Thyroid gland (tissue), 4 donors: ENCODE results near the gene WDR37. TPM values are rescaled to one million over a fixed set of nuclear protein-coding genes. Genes with fewer than 3 reads are reported as not detected.
"Not testable (repeated sequence)": the region's sequence is repeated elsewhere in the genome, so short reads cannot be mapped to it uniquely, and the experiment has no call there.

Source experiments
- DNase-seq, 2 donors: peaks; one replicate each; pipeline ENCODE4 v3.0.0-alpha.2; 2019
- H3K27ac ChIP-seq, 3 donors: fragments of 200-600 bp; sonication (generic); 1 replicate in 2 of 3; 2 replicates in 1 of 3; pipeline ENCODE4 v1.5.1; 2016 to 2019; ENCODE audit warnings: mild to moderate bottlenecking in 1 of 3, moderate library complexity in 1 of 3
- H3K27me3 ChIP-seq: fragments of 200-600 bp; sonication (generic); one replicate; pipeline ENCODE4 v1.5.1; 2019
- H3K36me3 ChIP-seq, 2 donors: fragments of 200-600 bp; sonication (generic); one replicate each; pipeline ENCODE4 v1.5.1; 2016 to 2019
- H3K4me1 ChIP-seq, 2 donors: fragments of 200-600 bp; sonication (generic); one replicate each; pipeline ENCODE4 v1.5.1; 2017 to 2019
- H3K4me3 ChIP-seq, 3 donors: fragments of 200-600 bp; sonication (generic); replicated peaks in 1 of 3; 1 replicate in 2 of 3; 2 replicates in 1 of 3; pipeline ENCODE4 v1.5.1; 2016; ENCODE audit warnings: mild to moderate bottlenecking in 1 of 3
- H3K9me3 ChIP-seq: fragments of 200-600 bp; sonication (generic); one replicate; pipeline ENCODE4 v1.5.1; 2017
- POLR2A ChIP-seq, 2 donors: fragments of 450-650 bp; IDR thresholded peaks; one replicate each; pipeline ENCODE4 v1.6.1; 2017; ENCODE audit warnings: antibody characterized with exemption in 2 of 2, mild to moderate bottlenecking in 2 of 2, moderate library complexity in 1 of 2
- WGBS, 2 donors: methylation state at CpG; one replicate each; pipeline ENCODE4 v1.1.5; 2017; 5-methylcytosine and 5-hydroxymethylcytosine counted together
- intact Hi-C: fragments of 100-400 bp; cut with DNase I; formaldehyde crosslinking; loops from one replicate; pipeline ENCODE4 v1.15.1; 2023
- total RNA-seq, 4 donors: library from RNA; depleted of rRNA; stranded (reverse); fragments of >200 nt; gene quantifications; one replicate each; pipeline ENCODE4 v1.2.3, GENCODE V29; 2016
- TF ChIP-seq, protein P1 (sequence below), 6 experiments: fragments of 200-600 bp in 3 of 6; fragments of 450-650 bp in 3 of 6; sonication (generic) in 3 of 6; IDR thresholded peaks; one replicate each; pipeline ENCODE4 v1.5.1; 2016 to 2019; ENCODE audit warnings: antibody characterized with exemption in 6 of 6, mild to moderate bottlenecking in 2 of 6, inconsistent platforms in 1 of 6, moderate library complexity in 1 of 6

WDR37 gene, protein sequence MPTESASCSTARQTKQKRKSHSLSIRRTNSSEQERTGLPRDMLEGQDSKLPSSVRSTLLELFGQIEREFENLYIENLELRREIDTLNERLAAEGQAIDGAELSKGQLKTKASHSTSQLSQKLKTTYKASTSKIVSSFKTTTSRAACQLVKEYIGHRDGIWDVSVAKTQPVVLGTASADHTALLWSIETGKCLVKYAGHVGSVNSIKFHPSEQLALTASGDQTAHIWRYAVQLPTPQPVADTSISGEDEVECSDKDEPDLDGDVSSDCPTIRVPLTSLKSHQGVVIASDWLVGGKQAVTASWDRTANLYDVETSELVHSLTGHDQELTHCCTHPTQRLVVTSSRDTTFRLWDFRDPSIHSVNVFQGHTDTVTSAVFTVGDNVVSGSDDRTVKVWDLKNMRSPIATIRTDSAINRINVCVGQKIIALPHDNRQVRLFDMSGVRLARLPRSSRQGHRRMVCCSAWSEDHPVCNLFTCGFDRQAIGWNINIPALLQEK
- total RNA-seq: 10 to 100 TPM; 15.2 to 26.3 (median 16.4) TPM

DNA sequence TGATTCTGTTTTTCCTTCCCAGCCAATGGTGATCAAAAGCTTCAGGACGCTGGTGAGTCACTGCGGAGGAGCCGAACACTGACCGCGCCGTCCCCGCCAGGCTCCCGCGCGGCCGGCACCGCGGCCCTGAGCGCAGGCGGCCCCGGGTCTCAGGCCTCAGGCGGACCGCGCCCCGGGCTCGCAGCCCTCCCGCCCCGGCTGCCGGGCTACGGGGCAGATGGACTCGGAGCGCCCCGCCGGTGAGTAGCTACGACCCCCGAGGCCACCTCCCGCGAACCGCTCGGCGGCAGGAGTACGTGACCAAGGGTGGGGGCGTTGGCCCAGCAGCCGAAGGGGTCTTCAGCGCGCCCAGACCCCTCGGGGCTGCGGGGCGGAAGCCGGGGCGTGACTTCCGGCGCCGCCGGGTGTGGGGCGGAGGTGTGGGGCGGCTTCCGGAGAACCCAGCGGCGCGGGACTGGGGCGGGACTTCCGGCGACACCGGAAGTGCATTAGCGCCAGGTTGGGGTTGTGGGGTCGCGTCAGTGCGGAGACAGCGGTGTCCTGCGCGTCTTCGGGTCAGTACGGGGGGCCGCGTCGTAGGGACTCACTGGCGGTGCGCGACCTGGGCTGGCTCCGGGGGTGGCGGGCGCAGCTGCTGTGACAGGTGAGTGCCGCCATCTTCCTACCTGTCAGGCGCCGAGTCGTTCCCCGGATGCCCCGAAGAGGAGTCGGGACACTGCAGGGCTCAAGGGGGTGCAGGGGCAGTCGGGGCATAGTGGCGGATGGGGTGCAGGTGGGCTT lies at the start of gene WDR37:
WDR37 (plus strand) TSS at position 60 of the 780 bp plus-strand sequence. CDS start 15,771 bp downstream, outside the sequence.
- 1% methylated on average over 28 to 49 of the region's 87 CpGs for WGBS, 2 donors
- peak within 1 kb of the TSS; percentile 79 to 98 (median 93) for H3K27ac ChIP-seq
- peaks cover 12 to 20% of the 10 kb centered on the region in 2 donors for H3K4me1 ChIP-seq
- no peaks in the 10 kb centered on the region for H3K9me3 ChIP-seq
- DNase-seq: peak; percentile 85 to 87
- H3K36me3 ChIP-seq: no peaks in the 10 kb centered on the region
- intact Hi-C loops: no loop called here
- H3K27me3 ChIP-seq: no peaks in the 10 kb centered on the region
- H3K4me3 ChIP-seq: peak within 1 kb of the TSS; percentile 49 to 81 (median 76)
- TF ChIP-seq, protein P1, sequence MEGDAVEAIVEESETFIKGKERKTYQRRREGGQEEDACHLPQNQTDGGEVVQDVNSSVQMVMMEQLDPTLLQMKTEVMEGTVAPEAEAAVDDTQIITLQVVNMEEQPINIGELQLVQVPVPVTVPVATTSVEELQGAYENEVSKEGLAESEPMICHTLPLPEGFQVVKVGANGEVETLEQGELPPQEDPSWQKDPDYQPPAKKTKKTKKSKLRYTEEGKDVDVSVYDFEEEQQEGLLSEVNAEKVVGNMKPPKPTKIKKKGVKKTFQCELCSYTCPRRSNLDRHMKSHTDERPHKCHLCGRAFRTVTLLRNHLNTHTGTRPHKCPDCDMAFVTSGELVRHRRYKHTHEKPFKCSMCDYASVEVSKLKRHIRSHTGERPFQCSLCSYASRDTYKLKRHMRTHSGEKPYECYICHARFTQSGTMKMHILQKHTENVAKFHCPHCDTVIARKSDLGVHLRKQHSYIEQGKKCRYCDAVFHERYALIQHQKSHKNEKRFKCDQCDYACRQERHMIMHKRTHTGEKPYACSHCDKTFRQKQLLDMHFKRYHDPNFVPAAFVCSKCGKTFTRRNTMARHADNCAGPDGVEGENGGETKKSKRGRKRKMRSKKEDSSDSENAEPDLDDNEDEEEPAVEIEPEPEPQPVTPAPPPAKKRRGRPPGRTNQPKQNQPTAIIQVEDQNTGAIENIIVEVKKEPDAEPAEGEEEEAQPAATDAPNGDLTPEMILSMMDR (IDR thresholded peaks at IDR 0.05): no peak
- peak; percentile 6 to 75 for TF ChIP-seq POLR2A (IDR thresholded peaks at IDR 0.05)

DNA sequence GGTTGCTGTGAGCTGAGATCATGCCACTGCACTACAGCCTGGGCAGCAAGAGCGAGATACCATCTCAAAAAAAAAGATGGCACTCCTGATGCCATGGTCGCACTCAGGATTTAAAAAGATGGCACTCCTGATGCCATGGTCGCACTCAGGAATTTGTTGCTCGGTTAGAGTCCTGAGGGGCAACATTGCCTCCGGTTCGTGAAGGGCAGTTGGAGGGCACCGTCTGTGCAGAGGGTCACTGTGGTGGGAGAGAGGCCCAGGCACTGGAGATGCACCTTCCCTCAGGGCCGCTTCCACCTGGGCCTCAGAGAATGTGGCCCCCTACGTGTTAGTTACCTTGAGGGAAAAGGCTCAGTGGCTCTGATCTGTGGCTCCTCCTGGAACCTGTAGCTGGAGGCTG lies 49.6 kb upstream of the WDR37 start:
- peaks cover 87% of the 10 kb centered on the region in 2 donors for H3K36me3 ChIP-seq
- 96 to 98% methylated on average over 9 of the region's 9 CpGs for WGBS, 2 donors
- no peak for DNase-seq

DNA sequence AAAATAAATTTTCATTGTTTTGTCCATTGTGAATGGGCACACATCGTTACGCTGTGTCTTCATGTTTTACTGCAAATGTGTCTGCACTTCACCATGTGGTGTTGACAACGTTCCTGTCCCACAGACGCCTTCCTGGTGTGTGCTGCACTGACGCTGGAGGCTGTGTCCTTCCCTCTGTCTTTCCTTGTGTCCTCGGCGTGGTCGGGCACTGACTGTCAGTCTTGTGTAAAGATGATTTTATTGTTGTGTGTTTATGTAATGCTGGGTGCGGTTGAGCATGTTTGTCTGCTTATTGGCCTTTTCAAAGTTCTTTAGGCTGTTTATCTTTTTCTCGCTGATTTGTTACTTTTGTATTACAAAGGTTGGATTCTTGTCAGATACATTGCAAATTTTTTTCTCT lies 48.6 kb upstream of the WDR37 start:
- no peak overlapping the region for H3K27ac ChIP-seq
- no peaks in the 10 kb centered on the region for H3K4me1 ChIP-seq
- H3K27me3 ChIP-seq: no peaks in the 10 kb centered on the region
- no peak for DNase-seq
- peaks cover 87% of the 10 kb centered on the region in 2 donors for H3K36me3 ChIP-seq
- H3K9me3 ChIP-seq: no peaks in the 10 kb centered on the region
- no peak for TF ChIP-seq POLR2A (IDR thresholded peaks at IDR 0.05)
- TF ChIP-seq, protein P1 (IDR thresholded peaks at IDR 0.05): no peak
- WGBS, 2 donors: 95% methylated on average over 10 of the region's 10 CpGs
- no peak overlapping the region for H3K4me3 ChIP-seq
- intact Hi-C loops: no loop called here

More for the DNA sequence above, 49.6 kb upstream of the WDR37 start:
- Histone ChIP-seq H3K27ac (no peak overlapping the region), H3K4me3 (no peak overlapping the region), H3K4me1 (no peaks in the 10 kb centered on the region), H3K27me3 (no peaks in the 10 kb centered on the region), H3K9me3 (no peaks in the 10 kb centered on the region)
- TF ChIP-seq POLR2A (IDR thresholded peaks at IDR 0.05): no peak
- TF ChIP-seq, protein P1 (IDR thresholded peaks at IDR 0.05): no peak
- intact Hi-C loops: no loop called here

DNA sequence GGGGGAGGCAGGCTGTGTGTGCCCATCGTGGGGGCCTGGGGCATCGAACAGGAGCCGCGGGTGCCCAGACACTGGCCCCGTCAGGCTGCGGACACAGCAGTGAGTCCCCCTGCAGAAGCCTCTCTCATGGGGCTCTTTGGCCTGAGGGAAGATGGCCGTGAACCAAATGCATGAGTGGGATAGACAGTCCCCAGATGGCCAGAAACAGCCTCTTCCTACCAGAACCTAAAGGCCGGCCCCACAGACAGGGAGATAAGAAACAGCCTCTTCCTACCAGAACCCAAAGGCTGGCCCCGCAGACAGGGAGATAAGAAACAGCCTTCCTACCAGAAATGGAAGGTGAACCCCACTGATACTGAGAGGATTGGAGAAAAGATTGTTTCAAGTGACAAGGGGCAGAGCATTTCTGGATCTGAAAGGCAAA lies 47.1 kb upstream of the WDR37 start:
- 90 to 98% methylated on average over 9 of the region's 9 CpGs for WGBS, 2 donors
- H3K9me3 ChIP-seq: no peaks in the 10 kb centered on the region
- H3K27ac ChIP-seq: no peak overlapping the region
- H3K27me3 ChIP-seq: no peaks in the 10 kb centered on the region
- TF ChIP-seq, protein P1 (IDR thresholded peaks at IDR 0.05): no peak
- TF ChIP-seq POLR2A (IDR thresholded peaks at IDR 0.05): no peak
- intact Hi-C loops: no loop called here
- no peaks in the 10 kb centered on the region for H3K4me1 ChIP-seq
- no peak overlapping the region for H3K4me3 ChIP-seq
- H3K36me3 ChIP-seq: peaks cover 81 to 88% of the 10 kb centered on the region in 2 donors
- no peak for DNase-seq

DNA sequence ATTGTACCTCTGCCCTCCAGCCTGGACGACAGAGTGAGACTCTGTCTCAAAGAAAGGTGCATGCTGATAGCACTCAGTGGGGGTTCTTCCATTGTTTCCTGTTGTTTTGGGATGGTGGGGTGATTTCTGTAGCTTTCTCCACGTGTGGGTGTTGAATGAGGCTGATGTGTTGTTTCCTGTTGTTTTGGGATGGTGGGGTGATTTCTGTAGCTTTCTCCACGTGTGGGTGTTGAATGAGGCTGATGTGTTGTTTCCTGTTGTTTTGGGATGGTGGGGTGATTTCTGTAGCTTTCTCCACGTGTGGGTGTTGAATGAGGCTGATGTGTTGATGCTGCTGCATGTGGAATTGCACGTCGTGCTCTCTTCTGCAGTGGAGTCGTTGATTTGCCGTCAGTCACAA lies 46.2 kb upstream of the WDR37 start:
- H3K36me3 ChIP-seq: peaks cover 81 to 88% of the 10 kb centered on the region in 2 donors
- H3K27me3 ChIP-seq, H3K27ac ChIP-seq, H3K9me3 ChIP-seq, H3K4me3 ChIP-seq, intact Hi-C loops, H3K4me1 ChIP-seq, DNase-seq: not testable (repeated sequence)
- WGBS, 2 donors: 74 to 75% methylated on average over 8 of the region's 8 CpGs
